GM19467 (cell line): ENCODE data around the gene FAM120B.
"Not testable (repeated sequence)": the region's sequence is repeated elsewhere in the genome, so short reads cannot be mapped to it uniquely, and the experiment has no call there.

Experiments
- ATAC-seq: cut with Tn5 transposase; IDR thresholded peaks from one replicate; pipeline ENCODE4 v1.9.1; 2021; ENCODE audit warnings: mild to moderate bottlenecking, moderate library complexity; ENCODE audit not compliant: unreplicated experiment

Gene FAM120B

DNA sequence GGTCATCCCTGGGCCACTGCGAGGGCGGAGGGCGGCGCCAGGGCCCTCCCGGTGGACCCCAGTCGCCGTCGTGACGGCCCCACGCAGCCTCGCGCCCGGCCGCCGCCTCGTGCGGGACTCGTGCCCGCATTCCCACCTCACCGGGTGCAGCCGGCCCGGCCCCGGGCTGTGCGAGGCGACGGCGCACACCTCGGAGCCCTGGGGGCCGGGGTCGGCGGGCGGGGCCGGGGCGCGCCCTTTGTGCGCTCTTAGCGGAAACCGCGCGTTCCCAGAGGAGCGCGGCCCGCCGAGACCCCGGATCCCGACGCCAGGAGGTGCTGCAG is 10.2 kb upstream of the FAM120B start:
- ATAC-seq, result no peak

DNA sequence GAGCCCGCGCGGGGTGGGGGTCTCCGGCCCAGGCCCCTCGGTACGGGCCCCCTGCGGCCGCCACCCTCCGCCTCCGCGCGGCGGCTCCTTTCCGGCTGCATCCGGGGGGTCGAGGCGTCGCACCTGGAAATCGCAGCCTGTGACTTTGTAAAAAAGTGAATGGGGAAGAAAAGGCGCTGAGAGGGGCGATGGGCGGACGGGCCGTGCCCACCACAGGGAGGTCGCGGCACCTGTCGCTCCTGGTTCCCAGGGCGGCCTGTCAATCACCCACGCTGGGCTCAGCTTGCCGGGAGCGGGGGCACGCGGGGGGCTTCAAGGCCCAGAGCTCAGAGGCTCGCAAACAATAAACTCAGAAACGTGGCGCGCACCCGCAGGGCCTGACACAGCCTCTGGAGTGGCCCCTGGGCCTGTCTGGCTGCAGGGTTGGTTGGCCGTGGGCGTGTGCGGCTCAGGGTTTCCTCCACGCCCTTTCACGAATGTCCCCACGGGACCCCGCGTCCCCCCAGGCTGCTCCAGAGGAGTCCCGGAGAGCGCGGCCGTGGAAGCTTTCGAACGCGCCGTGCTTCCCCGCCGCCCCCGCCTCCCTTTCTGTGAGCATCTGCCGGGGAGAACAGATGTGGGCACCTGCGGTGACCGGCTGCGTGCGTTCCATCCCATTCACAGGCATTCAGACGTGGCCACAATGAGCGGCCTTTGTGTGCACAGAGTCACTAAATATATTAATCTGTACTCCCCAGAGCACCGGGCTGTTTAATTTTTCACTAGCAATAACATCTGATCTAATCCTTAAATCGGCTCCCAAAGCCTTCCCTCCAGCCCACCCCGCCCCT is 9.6 kb upstream of the FAM120B start:
- no peak for ATAC-seq

DNA sequence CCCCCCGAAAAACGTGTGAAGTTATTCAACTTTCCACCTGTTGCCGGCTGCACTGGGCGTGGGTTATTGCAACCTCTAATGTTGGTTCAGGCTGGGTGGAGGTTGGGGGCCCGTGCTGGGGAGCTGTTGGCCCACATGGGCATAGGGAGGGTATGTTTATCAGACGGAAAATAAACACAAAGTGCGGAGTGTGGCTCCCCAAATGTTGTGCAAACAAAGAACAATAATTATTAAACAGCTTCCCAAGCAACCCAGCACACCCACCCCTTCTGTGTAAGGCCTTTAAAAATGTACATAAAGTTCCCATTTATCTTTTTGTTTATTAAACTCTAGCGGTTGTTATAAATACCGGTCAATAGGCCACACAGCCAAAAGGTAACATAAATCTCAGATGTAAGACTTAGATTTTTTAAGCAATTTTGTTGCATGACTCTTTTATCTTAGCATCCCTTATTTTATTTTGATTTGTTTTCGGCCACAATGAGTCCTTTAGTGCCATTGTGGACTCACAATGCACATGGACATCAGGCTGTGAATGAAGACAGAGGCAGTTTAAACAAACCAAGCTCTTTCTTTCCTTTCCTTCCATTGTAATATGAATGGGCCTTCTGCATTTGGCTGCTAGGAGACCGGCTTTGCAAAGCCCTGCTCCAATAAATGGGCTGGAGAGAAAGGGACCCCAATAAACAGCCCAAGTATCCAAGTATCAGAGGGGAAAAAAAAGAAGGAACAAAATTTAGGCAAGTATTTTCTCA is 8.8 kb upstream of the FAM120B start:
- ATAC-seq, result no peak

DNA sequence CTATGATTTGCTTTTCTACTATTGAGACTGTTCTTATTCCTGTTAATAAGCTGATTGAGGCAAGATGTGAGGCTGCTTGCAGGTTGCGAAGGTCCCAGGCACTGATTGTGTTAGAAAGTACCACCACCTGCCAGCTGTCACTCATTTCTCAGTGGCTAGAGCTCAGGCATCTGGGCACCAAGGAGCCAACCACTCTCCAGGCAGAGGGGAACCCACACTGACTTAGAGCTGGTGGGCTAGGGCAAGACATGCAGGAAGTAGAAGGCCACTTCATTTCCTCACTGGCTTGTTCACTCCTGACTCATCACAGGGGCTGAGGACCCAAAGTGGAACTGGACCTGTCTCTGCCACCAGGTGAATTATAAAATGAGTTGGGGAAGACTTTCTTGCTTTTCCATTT is 7.9 kb upstream of the FAM120B start:
- ATAC-seq, result no peak

DNA sequence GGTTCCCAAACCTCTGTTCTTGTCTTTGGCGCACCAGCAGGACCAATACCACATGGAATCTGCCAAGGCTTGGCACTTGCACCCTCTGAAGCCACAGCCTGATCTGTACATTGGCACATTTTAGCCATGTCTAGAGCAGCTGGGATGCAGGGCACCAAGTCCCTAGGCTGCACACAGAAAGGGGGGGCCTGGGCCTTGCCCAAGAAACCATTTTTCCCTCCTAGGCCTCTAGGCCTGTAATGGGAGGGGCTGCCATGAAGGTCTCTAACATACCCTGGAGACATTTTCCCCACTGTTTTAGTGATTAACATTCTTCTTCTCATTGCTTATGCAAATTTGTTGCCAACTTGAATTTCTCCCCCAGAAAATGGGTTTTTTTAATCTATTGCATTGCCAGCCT is 5.4 kb upstream of the FAM120B start:
- ATAC-seq, result no peak

DNA sequence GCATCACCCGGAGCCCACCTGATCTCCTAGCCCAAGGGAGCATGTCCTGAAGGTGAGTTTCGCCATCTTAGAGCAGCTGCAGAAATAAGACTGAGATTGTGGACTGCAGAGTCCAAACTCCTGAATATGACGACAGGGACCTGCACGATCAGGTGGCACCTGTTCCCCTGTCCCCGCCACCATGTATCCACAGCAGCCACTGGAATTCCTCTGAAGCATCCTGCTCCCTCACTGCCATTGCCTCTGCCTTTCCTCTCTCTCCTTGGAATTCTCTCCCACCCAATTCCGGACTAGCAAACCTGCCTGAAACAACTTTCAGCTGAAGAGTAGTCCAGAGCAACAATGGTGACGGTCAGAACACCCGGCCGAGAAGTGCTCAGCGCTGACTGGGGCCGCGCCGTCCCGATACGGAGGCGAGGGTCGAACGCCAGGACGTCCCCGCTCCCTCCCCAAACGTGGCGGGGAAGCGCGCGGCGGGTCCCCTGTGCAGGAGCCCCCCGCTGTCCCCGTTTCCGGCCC is 694 bp upstream of the FAM120B start:
- no peak for ATAC-seq

DNA sequence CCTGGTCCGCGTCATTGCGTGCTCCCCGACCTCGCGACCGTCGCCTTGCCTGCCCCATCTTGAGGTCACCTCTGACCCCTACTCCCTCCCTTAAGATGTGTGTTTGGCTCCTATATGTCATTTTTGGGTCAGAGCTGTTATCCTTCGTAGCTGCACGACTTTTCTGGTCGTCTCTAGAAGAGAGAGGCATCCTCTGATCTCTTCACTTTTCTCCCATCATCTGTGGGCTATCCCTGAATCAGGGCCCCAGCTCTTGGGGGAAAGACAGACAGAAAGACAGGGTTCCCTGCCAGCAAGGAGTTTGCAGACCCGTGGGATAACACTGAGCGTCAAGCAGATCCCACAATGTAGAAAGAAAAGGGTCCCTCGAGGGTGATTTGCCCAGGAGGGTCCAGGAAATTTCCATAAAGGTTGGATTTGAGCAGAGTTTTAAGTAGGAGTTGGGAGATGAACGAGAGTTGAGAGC is 555 bp downstream of the FAM120B start:
- no peak for ATAC-seq

DNA sequence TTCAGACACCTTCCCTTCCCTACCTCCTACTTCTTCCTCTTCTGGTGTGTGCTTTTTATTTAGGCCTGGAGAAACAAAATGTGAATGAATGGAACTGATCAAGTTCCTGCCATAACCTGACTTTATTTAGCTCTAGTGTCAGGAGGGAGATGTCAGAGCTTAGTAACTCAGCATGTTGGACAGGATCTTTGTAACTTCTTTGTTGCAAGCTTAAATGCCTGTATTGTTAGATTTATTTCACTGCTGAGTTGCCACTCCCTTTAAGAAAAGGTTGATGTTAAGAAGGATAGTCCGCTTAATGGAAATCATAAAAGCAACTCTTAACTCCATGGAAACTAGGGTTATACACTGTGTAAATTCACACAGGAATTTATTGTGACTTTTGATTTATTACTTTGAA is 2.2 kb downstream of the FAM120B start:
- no peak for ATAC-seq

DNA sequence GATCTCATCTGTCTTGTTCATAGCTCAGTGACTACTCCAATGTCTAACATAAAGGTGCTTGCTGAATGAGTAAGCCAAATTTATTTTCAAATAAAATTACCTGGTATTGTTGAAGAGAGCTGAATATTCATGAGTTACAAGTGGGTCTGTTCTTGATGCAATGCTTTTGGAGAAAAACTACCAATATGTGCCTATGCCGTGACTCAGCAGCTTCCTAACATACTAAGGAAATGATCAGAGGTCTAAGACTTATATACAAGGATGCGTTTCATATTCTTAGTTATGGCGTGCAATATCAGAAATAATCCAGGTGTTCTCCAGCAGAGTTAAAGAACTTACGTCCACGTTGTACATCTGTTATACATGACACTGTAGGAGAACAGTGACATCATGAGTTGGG is 5.1 kb downstream of the FAM120B start:
- no peak for ATAC-seq

DNA sequence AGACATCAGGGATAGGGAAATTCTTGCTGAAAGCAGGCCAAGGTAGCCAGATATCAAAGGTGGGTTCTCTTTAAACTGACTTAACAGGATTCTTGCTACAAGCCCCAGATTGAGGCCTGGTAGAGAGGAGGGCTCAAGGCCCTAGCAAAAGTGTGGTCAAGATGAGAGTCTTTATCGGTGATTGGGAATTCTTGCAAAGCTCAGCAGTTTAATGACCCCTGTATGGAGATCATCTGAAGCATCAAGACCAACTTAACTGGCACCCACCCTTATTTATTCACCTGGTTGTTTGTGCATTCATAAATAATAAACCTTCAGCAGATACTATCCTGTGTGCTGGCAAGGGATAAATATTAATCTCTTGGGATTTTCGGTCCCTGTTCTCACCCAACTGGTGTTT is 6.3 kb downstream of the FAM120B start:
- no peak for ATAC-seq

DNA sequence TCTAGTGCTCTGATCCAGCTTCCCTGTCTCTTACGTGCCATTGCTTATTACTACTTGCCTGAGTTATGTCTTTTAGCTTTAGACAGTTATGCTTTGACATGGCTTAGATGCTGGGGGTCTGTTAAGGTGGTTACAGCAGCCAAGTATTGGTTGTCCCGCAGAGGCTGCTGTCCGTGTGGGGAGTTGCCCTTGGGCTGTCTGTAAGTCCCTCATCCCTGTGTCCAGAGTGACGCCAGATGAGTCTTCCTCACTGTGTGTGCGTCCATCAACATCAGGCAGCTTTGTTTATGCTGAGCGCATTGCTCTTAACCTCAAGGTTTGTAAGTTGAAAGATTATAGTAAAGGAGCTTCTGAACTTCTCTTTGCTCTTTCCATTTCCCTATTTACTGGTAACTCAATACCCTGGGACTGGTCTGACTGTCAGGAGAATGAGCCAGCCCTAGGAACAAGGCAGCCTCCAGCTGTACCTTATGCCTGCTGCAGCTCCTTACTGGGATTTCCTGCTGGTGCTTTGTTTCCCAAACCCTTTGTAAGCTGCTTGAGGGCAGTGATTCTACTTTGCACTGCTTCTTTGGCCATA is 7.2 kb downstream of the FAM120B start:
- no peak for ATAC-seq

DNA sequence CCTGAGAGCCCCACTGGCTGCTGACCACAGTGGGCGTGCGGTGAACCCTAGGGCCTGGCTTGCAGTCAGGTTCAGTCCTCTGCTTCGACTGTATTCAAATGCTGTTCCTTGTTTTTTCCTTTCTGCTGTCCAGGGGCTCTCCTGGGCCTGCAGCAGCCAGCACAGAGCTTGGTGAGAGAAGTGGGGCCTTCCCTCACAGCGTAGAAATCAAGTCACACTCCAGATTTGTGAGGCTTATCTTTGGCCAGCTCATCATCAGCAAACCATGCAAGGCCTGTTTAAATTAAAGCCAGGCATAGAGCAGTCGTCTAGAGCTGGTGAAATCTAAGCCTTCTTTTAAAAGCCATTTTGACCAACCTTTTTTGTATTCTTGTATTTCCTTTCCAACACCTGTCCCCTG is 8.4 kb downstream of the FAM120B start:
- no peak for ATAC-seq

DNA sequence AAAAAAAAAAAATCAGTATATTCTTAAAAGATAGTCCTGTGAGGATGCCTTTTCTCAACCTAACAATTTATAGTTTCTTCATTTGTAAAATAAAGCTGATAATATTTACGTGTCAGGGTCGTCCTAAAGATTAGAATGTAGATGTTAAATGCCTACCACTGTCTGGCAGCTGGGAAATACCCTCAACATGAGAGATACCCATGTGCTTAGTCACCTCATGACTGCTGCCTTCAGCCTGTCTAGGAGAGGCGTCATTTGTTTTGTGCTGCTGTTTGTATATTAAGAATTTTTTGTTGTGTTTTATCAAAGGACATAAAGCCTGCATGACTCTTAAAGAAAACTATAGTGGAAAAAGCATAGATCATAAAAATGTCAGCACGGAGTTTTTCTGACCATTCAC is 9.5 kb downstream of the FAM120B start:
- no peak for ATAC-seq

DNA sequence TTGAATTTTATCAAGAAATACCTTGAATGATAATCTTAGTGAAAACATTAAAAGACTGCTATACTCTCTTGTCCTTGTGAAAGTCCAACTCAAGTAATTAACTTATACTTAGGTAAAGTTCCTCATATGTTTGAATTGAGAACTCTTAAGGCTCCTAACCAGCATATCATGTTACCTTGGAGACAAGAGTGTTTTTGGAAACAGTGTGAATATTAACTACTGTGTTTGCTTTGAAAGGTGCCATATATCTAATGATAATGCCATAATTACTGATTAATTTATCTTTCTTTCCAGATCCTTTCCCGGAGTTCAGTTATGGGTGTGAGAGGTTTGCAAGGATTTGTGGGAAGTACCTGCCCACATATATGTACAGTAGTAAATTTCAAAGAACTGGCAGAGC is 10.5 kb downstream of the FAM120B start:
- ATAC-seq, result no peak

DNA sequence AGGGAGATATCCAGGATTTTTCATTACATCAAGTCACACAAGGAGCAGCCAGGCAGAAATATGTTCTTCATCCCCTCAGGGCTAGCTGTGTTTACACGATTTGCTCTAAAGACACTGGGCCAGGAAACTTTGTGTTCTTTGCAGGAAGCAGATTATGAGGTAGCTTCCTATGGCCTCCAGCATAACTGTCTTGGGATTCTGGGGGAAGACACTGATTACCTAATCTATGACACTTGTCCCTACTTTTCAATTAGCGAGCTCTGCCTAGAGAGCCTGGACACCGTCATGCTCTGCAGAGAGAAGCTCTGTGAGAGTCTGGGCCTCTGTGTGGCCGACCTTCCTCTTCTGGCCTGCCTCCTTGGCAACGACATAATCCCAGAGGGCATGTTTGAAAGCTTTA is 11.2 kb downstream of the FAM120B start:
- ATAC-seq, result no peak

DNA sequence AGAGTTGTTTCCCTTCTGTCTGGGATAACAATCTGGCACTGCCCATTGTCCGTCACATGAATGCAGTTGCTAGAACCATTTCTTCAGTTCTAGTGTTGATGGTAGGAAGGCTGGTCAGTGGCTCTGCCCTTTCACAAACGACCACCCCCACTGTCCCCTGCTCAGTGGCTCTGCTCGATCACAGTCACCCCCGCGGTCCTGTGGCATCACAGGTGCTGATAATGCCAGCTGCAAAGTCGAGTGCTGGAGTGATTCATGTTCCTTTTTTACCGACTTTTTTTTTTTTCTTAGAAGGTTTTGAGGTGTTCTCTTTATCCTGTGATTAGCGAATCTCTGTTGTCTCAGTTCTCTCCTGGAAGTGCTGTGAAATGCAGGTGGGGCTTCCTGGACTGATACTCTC is 22.8 kb downstream of the FAM120B start:
- no peak for ATAC-seq

DNA sequence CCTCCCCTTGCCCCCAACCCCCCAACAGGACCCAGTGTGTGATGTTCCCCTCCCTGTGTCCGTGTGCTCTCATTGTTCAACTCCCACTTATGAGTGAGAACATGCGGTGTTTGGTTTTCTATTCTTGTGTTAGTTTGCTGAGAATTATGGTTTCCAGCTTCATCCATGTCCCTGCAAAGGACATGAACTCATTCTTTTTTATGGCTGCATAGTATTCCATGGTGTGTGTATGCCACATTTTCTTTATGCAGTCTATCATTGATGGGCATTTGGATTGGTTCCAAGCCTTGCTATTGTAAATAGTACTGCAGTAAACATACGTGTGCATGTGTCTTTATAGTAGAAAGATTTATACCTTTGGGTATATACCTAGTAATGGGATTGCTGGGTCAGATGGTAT is 28.6 kb downstream of the FAM120B start:
- not testable (repeated sequence) for ATAC-seq

DNA sequence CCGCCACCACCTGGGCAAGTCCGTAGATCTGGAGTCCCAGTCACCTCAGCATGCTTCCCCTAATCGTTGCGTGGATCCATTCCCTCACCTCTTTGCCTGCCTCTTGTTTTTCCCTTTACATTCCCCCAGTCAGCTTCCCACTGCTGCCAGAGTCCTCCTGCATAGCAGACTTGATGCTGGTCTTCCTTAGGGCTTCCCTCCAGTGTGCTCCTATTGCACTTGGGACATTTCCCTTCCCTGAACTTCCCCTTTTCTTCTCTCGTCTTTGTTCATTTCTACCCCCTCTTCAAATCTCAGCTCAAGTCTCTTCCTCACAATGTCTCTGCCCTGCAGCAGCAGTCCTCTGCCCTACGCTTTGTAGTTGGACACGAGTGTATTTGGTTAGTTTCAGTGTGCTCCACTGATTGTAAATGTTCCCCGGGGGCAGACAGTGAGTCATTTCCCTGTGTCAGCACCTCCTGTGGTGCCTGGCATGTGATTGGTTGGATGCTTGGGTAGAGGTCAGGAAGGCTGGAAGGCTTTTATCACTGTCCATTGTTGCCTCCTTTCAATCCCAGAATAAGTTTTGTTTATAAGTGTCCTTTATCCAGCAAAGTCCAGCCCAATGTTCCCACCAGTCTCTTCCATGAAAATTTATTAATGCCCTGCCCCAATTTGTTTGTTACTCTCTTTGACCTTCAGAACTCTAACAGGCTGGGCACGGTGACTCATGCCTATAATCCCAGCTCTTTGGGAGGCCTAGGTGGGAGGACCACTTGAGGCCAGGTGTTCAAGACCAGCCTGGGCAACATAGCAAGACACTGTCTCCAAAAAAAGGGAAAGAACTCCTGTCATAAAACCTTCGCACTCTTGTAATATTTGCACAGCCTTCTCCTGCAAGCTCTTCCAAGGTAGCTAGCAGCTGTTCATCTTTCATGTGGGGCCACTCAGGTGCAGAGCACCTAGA is 38.3 kb downstream of the FAM120B start:
- ATAC-seq, result no peak

DNA sequence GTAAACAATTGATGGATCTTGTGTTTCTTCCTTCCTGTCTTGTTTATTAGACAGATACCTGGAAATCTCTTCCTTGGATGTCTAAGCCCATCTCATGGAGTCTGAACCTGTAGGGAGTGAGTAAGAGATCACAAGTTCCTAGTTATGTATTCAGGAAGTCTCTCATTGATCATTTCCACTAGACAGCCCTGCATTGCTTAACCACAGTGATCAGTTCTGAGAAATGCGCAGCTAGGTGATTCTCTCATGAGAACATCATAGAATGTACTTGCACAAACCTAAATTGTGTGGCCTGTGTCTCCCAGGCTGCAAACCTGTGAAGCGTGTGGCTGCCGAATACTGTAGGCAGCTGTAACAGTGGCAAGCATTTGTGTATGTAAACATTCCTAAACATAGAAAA is 39.1 kb downstream of the FAM120B start:
- ATAC-seq, result no peak

DNA sequence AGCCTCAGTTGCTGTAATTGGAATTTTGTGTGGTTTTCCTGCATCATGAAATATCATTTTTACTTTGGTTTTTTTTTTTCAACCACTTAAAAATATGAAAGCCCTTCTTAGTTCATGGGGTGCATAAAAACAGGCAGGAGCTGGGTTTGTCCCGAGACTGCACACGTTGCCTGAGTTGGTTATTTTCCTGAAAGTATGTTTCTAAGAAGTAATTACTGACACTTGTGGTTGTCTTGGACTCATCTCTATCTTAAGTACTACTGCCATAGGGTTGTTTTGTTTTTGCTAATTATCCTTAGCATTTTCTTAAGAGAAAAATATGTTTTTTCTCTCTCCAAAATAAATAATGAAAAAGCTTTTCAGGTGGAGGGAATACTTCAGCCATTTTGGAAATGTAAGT is 40.1 kb downstream of the FAM120B start:
- no peak for ATAC-seq

DNA sequence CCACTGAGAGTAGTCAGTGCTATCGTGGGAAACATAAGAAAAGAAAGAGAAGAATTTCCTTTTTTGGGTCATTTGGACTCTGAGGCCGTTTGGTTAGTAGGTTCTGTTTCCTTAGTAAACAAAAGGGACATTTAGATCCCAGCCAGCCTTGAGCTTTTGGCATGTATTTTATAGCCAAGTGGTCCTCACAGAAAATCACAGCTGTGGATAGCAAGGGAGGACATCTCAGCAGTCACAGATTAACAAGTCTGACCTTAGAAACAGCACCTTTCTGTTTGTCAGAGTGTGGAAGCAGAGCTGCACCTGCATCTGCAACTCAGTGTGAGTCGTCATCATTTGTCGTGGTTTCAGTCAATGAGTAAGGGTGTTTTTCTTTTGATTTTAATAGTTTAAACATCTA is 40.5 kb downstream of the FAM120B start:
- ATAC-seq, result no peak
